Ramos (cell line): Measurements from ENCODE around the gene LACTBL1.
"Not testable (repeated sequence)": the region's sequence is repeated elsewhere in the genome, so short reads cannot be mapped to it uniquely, and the experiment has no call there.

Experiments used
- in situ Hi-C: fragments of 300-500 bp; cut with MboI; formaldehyde crosslinking; loops from one replicate; pipeline ENCODE4 v1.14.3; 2022; ENCODE audit warnings: low sequenced_read_pairs; ENCODE audit not compliant: unreplicated experiment

LACTBL1 gene

DNA sequence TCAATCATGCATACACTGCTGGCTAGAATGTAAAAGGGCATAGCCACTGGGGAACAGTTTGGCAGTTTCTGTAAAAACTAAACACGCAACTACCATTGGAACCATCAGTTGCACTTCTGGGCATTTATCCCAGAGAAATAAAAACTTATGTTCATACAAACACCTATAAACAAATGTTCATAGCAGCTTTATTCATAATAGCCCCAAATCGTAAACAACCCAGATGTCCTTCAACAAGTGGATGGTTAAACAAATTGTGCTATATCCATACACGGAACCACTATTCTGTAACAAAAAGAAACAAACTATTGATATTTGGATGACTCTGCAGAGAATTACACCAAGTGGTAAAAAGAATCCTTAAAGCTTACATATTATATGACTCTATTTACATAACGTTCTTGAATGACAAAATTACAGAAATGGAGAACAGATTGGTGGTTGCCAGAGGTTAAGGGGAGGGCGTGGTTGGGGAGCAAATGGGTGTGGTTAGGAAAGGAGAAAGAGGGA, 22.8 kb downstream of the LACTBL1 start:
- in situ Hi-C loops = no loop called here

DNA sequence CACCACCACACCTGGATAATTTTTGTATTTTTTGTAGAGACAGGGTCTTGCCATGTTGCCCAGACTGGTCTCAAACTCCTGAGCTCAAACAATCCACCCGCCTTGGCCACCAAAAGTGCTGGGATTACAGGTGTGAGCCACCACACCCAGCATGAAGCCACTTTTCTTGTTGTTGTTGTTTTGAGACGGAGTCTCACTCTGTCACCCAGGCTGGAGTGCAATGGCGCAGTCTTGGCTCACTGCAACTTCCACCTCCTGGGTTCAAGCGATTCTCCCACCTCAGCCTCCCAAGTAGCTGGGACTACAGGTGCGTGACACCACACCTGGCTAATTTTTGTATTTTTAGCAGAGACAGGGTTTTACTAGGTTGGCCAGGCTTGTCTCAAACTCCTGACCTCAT, 27.5 kb downstream of the LACTBL1 start:
- in situ Hi-C loops = not testable (repeated sequence)

DNA sequence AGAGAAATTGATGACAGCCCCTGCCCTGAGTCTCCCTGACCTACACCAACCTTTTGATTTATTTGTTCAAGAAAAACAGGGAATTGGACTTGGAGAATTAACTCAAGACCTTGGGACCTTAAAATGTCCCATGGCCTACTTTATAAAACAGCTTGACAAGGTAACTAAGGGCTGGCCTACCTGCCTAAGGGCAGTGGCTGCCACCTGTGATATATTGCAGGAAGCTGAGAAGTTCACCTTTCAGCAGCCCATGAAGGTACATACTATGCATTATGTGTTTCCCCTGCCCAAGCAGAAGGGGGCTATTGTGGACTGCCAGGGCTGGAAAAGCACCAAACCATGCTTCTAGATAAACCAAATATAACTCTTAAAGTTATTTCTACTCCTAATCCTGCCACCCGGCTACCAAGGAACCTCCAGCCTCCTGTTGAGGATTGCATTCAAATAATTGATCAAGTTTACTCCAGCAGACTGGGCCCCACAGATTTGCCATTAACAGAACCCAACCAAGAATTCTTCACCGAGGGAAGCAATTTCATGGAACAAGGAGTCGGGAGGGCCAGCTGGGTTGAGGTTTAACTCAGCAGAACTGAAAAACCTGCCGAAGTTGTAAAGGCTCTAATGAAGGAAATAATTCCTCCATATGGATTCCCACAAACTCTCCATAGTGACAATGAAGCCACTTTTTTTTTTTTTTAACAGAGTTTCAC, 28.2 kb downstream of the LACTBL1 start:
- in situ Hi-C loops = no loop called here

DNA sequence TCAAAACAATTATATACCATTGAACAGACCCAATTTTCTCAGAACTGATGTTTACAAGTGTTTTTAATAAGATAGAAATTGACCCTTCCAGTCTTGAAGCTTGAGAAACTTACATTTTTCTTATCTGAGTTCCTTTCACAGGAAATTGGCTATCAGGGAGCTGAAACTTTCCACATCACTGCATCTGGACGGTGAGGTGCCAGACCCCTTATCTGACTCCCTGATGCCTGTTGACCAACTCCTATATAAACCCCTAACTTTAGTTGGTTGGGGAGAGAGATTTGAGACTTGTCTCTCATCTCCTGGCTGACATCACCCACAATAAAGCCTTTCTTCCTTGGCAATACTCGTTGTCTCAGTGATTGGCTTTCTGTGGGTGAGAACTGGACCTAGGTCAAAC, 31.4 kb downstream of the LACTBL1 start:
- in situ Hi-C loops = no loop called here

DNA sequence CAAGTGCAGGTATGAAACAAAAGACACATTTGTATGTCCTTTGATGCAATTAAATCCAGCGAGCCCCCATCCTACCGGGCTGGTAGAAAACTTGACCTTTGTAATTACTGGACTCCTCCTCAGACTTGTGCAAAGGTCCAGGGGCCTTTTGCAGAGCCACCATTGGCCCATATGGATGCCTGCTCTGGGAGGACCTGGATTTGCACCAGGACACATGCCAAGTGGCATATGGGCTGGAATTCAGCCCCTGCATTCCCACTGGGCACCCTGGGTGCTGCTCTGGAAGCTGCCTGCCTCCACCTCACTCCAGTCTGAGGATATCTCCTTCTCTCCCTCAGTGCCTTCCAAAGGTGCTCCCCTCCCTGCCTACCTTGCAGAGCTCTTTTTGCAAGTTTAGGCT, 36.0 kb downstream of the LACTBL1 start:
- in situ Hi-C loops = no loop called here

DNA sequence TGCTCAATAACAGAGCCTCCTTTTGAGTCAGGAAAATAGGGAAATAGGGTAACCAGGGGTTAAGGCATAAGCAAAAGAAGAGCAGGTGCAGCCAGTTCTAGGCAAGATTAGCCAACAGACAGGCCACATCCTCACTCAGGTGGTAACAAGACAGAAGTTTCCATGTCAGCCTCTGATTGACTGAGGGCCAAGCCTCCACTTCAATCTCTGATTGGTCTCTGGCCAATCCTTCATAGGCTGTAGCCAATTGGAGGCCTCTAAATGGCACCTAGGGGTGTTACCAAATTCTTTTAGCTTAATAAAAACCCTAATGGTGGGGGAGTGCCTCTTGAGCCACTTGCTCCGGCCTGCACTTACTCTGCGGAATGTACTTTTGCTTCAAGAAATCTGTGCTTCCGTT, 37.2 kb downstream of the LACTBL1 start:
- in situ Hi-C loops = no loop called here

DNA sequence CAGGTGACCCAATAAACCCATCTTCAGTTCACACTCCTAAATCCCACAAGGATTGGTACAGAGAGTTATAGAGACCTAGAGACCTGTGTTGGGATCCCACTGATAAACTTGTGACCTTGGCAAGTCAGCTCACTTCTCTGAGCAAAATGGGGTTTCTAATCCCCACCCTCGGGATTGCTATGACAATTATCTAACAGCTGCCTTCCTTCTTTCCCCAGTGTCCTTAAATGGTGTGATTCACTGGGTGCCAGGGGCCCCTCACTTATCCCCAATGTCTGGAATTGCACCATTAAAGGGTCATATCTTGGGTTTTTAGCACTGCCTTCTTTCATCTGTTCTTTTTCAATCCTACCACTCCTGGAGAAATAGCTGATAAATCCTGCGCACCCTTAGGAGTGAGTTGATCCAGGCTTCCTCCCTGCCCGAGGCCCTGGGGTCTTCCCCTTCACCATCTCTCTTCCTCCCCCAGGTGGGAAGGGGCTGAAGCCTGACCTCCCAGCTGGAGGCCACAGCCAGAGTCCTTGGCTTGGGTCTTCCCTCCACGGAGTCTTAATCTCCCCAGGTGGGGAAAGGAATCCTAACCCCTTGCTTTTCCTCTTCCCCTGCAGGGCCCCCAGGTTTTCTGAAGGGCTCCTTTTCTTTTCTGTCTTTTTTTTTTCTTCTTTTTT, 39.7 kb downstream of the LACTBL1 start:
- in situ Hi-C loops = no loop called here

DNA sequence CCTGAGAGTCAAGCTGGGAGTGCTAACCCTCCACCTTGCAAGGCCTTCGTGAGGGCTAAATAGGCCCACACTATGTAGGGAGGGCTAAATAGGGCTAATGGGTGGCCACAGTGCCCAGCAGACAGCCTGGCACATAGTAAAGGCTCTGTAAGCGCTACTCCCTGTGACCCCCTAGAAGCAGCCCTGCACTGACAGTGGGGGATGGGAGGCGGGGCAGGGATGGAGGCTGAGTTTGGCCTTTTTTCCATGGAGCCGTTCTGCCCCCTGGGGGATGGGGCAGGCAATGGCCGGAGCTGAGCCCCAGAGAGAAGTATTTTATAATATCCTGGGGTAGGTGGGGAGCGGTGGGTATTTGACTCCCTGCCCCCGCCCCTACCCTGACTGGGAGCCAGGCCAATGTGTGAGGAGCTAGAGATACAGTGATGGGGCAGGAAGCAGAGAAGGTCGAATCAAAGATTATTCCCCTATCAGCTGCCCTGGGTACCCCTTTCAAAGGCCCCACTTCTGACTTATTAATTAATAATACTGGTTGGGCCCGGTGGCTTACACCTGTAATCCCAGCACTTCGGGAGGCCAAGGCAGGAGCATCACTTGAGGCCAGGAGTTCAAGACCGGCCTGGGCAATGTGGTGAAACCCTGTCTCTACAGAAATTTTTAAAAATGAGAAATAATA, 42.3 kb downstream of the LACTBL1 start:
- in situ Hi-C loops = no loop called here

DNA sequence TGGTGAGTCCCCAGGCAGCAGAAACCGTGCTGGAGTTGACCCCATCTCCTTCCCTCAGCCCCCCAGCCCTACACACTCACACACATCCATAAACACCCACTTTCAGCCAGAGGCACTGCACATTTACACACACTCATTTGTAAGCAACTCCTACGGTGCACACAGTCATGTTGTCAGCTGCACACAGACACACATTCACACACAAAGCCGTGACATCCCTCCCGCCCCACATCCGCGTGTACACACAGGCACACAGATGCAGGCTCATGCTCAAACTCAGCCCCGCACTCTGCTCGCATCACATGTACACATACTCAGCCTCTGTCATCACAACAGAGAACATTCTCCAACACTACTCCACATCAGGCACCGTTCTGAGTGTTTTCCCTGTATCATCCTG, 47.6 kb downstream of the LACTBL1 start:
- in situ Hi-C loops = no loop called here

DNA sequence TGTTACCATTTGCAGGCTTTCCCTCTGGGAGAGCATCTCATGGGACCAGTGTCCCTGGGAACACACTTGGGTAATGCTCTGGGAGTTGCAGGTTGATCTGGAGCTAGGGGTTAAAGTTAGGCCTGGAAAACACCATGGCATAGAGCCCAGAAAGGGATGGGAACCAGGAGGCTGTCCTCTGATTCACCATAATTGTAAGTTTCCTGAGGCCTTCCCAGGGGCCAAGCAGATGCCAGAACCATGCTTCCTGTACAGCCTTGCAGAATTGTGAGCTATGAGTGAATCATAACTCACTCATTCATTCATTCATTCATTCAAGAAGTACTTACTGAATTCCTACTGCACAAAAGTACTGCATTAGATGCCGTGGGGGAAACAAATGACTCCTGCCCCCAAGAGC, 50.0 kb downstream of the LACTBL1 start:
- in situ Hi-C loops = no loop called here

DNA sequence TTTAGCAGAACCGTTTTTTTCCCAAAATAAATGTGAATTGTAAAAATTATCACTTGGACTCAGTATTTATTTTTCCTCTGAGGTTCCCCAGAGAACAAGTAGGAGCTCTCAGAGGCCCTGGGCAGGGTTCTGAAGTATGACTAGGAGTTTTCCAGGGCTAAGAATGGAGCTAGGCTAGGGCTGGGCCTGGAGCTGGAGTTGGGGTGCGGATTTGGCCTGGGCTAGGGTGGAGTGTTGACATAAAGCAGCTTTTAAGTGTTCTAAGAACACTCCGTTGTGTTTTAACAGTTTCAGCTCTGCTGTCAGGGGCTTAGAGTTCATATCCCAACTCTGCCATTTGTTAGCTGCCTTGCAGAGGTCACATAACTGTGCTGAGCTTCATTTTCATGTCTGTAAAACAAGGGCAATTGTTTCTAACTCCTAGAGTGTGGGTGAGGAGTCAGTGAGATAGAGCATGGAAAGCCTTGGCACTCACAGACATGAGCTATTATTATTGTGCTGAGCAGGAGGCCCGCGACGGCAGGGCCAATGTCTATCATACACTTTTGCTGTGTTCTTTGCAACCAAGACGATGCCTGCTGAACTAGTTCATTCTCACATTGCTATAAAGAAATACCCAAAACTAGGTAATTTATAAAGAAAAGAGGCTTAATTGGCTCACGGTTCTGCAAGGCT, 51.1 kb downstream of the LACTBL1 start:
- in situ Hi-C loops = no loop called here

DNA sequence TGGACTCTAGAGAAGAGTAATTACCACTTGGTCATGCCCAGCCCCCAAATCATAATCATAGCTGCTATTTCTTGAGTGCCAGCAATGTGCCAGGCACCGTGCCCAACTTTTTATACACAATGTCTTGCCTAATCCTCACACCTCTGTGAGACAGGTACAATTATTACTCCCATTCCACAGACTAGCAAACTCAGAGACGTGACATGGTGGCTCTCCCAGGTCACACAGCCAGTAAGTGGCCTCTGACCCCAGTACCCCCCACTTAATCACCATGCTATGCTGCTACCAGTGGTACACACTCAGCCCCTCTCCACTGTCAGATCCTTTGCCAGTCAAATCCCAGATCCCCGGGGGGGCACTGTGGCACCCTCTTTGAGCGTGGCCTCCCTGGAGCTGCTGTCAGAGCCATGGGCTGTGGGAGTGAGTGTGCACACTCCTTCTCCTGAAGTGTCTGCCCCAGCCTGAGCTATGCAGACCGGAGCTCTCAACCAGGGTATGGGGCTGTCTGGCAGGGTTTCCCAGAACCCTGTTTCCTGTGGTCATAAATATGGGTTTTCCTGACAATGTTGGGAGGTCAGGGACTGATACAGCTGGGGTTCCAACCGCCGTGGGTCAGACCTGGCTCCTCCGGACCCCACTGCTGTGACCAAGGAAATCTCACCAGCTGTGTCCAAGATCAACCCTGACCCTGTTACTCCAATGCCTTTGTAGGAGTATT, 51.8 kb downstream of the LACTBL1 start:
- in situ Hi-C loops = no loop called here

DNA sequence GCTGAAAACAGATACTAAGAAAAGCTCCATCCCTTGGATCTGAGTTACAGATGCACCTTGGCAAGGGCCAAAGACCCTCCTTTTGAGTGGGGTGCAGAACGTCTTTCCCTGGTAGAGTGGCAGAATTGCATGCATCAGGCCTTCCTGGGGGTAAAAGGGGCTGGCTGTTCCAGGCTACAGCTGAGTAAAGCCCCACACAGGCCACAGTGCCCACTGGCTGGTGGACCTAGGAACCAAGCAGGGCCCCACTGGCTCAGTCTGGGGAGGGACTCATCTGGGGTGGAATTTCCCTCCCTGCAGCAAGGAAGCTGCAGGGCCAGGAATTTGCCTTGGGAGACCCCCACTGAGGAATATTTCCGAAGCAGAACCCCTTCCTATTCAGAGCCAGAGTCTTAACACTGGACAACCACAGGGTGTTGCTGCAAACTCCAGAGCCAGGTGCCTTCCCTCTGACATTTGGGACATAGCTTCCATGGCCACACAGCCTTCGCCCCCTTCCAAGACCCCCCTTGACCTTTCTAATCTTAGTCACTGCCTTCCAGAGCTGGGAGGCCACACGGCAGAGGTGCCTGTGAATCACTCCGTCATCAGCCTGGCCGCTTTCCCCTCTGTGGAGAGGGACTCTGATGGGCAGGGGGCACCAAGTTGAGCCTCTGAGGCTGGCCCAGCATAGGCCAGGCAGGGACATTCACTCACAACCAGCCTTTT, 52.5 kb downstream of the LACTBL1 start:
- in situ Hi-C loops = no loop called here

DNA sequence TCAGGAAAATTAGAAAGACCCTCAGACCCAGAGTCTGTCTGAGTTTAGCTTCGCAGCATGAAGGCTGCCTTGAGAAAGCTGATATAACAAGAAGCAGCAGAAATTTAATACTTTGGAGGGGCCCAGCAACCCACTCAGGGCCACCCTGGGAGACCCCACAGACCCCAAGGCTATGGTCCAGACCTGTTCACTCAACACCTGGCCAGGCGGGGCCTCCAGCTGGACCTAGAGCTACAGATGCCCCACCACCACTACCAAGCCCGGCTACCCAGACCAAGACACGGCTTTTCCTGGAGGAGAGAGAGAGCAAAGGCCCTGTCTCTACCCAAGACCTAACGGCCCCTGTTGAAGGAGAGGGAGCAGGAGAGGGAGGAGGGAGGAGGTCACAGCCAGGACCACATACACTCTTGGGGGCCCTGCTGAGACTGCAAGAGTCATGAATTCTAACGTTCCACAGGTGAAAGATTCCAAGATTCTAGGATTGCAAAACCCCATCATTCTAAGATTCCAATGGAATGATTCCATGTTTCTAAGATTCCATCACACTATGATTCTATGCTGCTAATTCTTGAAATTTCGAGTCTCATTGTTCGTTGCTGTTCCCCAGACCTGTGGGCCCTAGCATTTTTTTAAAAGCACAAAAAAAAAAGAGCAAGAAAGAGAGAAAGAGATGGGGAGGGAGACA, 53.2 kb downstream of the LACTBL1 start:
- in situ Hi-C loops = no loop called here

DNA sequence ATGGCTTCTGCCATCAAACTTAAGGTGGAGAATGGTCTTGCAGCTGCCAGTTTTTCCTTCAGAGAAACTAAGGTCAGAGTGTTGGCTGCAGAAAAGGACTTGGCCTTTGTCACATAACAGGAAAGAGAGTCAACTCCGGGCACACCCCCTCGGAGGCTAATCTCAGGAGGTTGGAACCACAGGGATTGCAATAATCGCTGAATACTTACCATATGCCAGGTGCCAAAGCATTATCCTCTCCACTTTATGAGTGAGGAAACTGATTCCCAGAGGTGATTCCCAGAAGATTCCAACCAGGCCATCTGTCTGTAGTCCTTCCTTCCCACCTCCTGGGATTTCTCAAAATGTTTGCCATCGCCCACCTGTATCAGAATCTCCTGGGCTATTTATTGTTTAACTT, 54.0 kb downstream of the LACTBL1 start:
- in situ Hi-C loops = no loop called here

DNA sequence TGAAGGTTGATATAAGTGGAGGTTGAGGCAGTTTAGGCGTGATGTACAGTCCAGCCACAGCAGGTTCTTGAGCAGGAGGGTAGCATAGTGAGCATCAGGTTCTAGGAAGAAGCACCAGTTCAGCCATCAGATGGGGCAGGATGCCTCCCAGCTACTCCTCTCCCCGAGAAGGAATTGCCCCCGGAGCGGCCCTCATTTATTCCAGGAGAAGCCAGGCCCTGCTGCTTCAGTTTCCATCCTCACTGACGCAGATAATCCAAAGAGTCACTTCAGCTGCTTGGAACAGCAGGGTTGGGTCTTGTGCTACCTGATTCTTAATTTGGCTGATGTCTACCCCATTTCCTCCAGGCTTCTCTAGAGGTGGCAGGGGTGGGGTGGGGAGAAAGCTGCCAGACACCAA, 54.7 kb downstream of the LACTBL1 start:
- in situ Hi-C loops = no loop called here

DNA sequence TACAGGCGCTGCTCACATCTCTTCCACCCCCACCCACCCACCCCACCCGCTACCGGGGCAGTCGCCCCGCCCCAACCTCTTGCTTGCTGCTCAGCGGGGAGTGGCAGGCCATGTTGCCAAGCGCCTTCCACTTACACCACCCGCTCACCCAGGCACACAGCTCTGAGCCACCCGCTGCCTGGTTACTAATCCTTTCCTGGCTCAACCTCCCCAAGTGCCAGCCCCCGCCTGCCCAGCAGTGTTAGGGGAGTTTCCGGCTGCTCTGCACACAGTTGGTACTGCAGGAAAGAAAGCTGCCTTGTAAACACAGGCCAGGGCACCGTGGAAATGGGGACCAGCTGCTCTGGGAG, 56.2 kb downstream of the LACTBL1 start:
- in situ Hi-C loops = no loop called here

DNA sequence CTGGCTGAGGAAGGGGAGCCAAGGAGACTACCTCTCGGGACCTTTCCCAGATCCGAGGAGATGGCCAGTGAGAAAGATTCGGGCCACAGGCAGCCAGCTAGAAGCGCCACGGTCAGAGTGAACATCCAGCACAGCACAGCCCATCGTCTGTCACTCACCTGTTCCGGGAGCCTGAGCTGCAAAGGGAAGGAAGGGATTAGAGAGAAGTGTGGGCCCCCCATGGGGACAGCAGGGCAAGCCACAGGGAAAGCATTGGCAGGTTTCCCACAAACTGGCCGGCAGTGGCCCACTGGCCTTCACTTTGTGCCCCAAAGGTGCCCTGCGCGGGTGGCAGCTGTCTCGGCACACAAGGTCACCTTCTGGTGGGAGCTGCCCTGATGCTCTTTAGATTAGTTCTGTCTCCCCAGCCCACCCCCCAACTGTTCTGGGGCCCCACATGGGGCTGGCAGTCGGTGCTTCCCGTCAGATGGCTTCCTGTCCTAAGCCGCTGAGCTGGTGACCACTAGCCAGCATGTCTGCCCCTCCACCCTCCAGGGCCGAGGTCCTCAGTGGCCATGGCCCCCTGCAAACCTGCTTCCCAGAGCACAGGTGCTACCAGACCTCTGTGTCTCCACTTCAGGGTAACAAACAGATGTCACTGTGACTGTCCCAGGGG, 56.7 kb downstream of the LACTBL1 start:
- in situ Hi-C loops = no loop called here

DNA sequence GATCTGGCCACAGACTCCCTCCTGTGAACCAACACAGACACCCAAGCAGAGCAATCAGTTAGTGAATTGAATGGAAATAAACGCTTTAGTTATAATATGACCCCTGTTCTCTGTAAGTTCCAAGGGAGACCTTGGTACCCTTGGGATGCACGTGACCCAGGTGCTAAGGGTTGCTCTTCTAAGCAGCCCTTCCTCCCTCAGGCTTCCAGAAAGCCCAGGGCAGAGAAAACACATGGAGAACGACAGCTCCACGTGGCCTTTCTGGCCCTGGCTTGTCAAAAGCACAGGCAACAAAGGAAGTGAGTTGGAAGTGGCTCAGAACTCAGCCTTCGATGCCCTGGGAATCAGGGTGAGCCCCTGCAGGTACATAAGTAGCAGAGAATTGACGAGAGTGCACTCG, 57.4 kb downstream of the LACTBL1 start:
- in situ Hi-C loops = no loop called here
